GF-D8 (cell line): ENCODE data around the gene ZYX.

Experiments
- DNase-seq: peaks from one replicate; lab custom pipeline; 2025; lab: John Stamatoyannopoulos, UW

ZYX gene

GRCh38 chr7:143362131-143363015 is 18.8 kb upstream of the ZYX start, which contains the start of gene FAM131B:
Gene FAM131B (minus strand): TSS chr7:143362713. CDS start chr7:143362603, 110 bp downstream.
- DNase-seq, result no peak

GRCh38 chr7:143363016-143363937 is 17.9 kb upstream of the ZYX start:
- no peak for DNase-seq

DNA sequence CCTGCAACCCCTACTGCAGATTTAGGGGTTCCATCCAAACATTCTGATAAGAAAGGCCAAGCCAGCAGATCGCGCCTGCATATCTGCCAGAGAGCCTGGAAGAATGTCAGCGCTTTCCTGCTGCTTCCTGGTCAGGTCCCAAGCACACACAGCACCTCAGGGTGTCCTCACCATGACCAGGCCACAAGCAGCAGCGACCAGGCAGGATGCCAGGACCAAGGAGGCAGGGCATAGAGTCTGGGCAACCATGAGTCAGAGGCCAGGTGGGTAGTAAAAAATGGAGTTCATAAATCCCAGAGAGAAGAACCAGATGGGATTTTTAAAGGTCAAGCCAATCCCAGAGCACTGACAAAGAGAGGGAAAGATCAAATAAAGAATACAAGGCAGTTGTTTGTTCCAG is 13.2 kb upstream of the ZYX start:
- no peak for DNase-seq

DNA sequence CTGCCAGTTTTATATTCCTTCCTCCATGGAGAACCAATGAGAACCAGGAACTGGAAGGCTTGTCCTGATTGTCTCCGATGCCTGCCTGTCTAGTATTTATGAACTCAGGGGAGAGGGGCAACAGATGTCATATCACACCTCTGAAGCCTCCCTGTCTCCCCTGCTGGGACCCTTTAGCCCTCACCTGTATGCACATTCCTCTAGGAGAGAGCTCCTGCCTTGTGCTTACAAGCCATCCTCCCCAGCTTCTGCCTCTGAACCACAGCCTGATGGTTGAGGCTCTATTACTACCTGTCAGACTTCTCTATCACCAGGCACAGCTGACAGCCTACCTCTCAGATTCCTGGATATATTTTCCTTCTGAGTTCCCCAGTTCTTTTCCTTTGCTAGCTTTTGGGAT is 12.8 kb upstream of the ZYX start:
- DNase-seq, result no peak

DNA sequence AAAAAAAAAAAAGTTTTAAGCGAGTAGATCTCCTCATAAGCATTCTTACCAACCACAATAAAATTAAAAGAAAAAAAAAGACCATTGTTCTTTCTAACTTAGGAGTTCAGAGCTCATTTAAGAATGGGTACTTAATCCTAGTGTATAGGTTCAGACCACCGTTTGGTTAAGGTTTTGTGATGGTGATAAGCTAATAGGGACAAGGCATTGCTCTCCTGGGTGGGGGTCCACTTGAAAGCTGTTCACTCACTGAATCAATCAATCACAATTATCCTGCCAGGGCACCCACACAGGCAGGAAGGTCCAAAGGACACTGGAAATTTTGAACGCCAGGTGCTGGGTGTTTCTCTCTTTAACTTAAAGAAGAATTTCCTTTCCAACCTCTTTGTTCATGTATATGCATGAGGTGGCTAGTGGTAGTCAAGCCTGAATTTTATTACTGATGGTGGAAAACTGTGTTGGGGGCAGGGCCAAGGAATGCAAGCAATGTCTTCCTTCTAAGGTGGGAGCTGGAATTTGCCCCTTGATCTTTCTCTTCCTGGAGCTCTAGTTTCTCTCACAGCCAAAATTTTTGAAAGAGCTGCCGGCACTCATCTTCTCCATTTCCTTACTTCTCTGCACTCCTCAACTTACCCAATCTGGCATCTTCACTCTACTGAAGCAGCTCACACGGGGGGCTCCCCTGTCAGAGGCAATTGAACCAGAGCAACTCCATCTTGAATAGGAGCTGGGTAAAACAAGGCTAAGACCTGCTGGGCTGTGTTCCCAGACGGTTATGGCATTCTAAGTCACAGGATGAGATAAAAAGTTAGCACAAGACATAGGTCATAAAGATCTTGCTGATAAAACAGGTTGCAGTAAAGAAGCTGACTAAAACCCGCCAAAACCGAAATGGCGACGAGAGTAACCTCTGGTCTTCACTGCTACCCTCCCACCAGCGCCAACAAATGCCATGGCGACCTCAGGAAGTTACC is 11.2 kb upstream of the ZYX start:
- peak; percentile 40 for DNase-seq

DNA sequence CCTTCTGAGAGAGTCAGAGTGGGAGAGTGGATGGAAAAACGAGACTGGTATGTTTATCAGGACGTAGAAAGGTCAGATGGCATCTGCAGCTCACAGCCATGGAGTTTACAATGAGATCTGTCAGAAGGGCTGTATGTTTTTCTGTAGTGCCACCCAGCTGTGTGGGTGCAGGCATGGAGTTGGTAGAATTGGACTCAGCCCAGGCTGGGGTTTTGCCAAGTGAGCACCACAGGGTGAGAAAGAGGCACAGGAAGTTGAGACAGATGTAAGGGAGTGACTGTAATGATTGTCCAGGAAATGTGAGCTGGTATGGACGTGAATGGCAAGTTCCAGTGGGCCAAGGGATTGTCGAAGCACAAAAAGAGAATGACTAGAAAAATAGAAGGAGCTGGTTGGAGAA is 9.1 kb upstream of the ZYX start:
- peak; percentile 98 for DNase-seq

DNA sequence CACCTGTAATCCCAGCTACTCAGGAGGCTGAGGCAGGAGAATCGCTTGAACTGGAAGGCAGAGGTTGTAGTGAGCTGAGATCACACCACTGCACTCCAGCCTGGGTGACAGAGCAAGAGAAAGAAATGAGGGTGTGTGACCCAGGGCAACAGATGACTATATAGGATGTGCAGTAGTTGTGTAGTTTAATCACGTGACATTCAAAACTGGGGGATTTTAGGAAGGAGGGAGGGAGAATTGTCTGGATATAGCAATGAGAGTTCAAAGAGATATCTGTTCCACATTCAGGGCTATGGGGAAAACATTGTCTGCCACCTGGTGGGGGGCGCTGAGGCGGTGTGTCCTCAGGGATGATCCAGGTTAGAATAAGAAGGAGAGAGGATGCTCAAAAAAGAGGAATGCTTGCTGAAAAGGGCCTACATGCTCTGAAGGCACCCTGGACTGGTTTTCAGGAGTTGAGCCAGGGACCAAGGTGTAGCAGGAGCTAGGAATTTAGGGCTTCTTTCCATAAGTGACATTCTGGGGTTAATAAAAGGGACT is 7.8 kb upstream of the ZYX start:
- DNase-seq, result peak; percentile 5

- DNase-seq, result peak; percentile 73
Observed at GRCh38 chr7:143374561-143374960, 6.6 kb upstream of the ZYX start.

GRCh38 chr7:143375298-143376034 is 5.7 kb upstream of the ZYX start:
- peak; percentile 94 for DNase-seq

GRCh38 chr7:143376396-143376795 is 4.7 kb upstream of the ZYX start:
- peak; percentile 33 for DNase-seq

DNA sequence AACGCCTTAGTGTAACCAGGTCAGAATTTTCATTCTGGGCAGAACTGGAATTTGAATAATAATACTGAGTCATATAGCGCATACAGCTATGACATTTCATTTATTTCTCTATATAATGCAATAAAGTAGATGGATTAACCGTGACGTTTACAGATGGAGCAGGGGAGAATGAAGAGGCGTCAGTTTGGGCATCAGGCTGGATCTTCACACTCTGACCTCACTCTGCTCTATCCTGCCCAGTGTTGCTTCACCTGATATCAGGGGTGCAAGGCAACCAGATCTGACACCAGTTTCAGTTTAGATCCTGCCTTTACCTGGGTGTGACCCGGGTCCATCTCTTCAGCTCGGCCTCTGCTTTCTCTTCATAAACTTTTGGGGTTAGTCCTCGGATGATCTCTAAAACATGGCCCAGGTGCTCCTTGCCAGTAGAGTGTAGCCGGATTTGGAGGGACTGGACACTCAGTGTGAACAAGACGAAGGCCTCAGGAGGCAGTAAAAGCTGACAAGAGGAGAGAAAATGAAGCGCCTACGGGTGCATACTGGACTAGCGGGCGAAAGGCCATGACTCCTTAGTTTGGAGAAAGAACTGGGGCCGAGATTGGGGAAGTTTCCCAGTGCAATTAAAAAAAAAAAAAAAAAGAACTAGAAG is 1.4 kb upstream of the ZYX start:
- peak; percentile 19 for DNase-seq

DNA sequence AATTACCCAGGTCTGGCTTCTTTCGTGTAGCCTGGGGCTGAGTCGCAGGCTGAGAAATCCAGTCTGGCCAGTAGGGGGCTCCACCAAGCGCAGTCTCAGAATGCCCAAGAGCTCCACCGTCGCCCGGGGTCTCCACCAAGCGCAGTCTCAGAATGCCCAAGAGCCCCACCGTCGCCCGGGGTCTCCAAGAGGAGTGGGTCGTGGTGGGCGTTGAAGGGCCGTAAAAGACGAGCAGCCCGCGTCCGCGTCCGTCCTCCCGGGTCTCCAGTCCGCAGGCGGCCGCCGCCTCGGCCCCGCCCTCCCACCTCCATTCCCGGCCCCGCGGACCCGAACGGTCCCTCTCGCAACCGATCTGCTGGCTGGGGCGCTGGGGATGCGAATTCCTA is 892 bp upstream of the ZYX start:
- DNase-seq, result peak; percentile 83

- DNase-seq, result no peak
Observed at GRCh38 chr7:143381427-143382125, 431 bp downstream of the ZYX start.

DNA sequence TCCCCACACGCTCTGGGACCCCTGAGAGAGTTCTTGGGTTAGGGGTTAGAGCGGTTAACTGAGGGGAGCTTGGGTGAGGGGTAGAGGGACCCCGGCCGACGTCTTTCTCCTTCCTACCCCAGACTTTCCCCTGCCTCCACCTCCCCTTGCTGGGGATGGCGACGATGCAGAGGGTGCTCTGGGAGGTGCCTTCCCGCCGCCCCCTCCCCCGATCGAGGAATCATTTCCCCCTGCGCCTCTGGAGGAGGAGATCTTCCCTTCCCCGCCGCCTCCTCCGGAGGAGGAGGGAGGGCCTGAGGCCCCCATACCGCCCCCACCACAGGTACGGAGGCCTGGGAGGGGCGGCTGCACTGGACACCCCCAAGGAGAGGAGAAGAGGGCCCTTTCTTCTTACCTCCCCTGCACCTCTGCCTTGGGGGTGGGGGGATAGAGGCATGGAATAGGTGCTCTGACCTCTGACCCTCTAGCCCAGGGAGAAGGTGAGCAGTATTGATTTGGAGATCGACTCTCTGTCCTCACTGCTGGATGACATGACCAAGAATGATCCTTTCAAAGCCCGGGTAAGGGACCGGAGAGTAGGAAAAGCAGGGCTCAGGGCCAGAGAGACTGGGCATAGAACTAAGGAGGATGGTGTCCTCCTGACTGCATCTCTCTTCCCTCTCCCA is 1.1 kb downstream of the ZYX start:
- no peak for DNase-seq

DNA sequence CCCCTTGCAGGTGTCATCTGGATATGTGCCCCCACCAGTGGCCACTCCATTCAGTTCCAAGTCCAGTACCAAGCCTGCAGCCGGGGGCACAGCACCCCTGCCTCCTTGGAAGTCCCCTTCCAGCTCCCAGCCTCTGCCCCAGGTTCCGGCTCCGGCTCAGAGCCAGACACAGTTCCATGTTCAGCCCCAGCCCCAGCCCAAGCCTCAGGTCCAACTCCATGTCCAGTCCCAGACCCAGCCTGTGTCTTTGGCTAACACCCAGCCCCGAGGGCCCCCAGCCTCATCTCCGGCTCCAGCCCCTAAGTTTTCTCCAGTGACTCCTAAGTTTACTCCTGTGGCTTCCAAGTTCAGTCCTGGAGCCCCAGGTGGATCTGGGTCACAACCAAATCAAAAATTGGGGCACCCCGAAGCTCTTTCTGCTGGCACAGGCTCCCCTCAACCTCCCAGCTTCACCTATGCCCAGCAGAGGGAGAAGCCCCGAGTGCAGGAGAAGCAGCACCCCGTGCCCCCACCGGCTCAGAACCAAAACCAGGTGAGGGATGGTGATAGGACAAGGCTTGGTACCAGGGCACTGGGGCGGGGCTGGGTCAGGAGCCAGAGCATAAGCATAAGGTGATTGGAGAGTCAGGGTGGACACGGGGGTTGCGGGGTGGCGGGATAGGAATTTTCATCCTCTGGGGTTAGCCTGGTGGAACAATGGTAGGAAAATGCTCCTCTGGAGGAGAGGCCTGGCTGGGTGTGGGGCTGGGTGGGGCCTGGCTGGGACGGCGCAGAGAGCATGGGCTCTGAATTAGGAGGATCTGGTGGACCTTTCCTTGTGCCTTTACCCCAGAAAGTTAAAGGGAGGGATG is 1.9 kb downstream of the ZYX start:
- no peak for DNase-seq

GRCh38 chr7:143383642-143383957 is 2.5 kb downstream of the ZYX start:
- DNase-seq, result no peak

DNA sequence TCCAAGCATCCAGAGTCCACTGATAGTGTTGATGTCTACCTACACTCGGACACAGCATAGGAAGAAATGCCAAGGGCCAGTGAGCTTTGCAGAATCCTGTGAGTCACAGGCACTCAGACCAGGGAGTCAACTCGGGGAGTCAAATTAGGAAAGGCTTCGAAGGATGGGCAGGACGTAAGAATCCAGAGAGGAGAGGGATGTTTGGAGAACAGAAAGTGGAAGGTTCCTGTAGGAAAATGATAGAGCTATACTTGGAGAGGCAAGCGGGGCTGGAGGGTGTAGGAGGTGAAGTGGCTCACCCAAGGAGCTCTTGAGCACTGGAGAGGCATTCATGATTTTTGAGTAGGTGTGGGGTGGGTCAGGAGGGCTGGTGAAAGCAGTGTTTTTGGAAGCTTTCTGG is 3.0 kb downstream of the ZYX start:
- DNase-seq, result no peak
